B cell (primary cell): Measurements from ENCODE around the gene MBNL2. TPM values are rescaled to one million over a fixed set of nuclear protein-coding genes. Genes with fewer than 3 reads are reported as not detected.

Experiments used
- ATAC-seq: fragments of 200-7000 bp; cut with Tn5 transposase; one replicate; pipeline ENCODE4 v1.10.0; 2021; ENCODE audit warnings: low read depth, mild to moderate bottlenecking, moderate number of reproducible peaks, moderate library complexity
- CTCF ChIA-PET: fragments of 350-600 bp; sonication (Branson Sonifier 250); formaldehyde crosslinking; loops from one replicate; lab custom pipeline; 2021; ENCODE audit warnings: antibody characterized with exemption, inconsistent platforms; lab: Charles Lee
- POLR2A ChIA-PET: fragments of 350-600 bp; sonication (Branson Sonifier 250); formaldehyde crosslinking; loops from one replicate; lab custom pipeline; 2021; ENCODE audit warnings: antibody characterized with exemption; lab: Charles Lee
- DNase-seq: peaks from one replicate; pipeline ENCODE4 v3.0.0; 2013
- H2AFZ ChIP-seq: 2 replicates; pipeline ENCODE4 v1.6.1; 2012; ENCODE audit warnings: mild to moderate bottlenecking, low read depth, low read length; ENCODE audit not compliant: insufficient read depth, poor library complexity, severe bottlenecking
- H3K27ac ChIP-seq, 2 donors: 1 replicate in 1 of 2; 2 replicates in 1 of 2; pipeline ENCODE4 v1.5.1; 2012 to 2013; ENCODE audit warnings: low read length in 2 of 2, mild to moderate bottlenecking in 2 of 2, moderate library complexity in 1 of 2
- H3K27me3 ChIP-seq, 4 experiments: fragments of 200-600 bp in 1 of 4; sonication (generic) in 1 of 4; replicated peaks in 1 of 4; 1 replicate in 2 of 4; 2 replicates in 2 of 4; pipeline versions ENCODE4 v1.6.1 to v1.7.0; 2013 to 2016; ENCODE audit warnings: low read length in 3 of 4, mild to moderate bottlenecking in 2 of 4, mixed read lengths in 1 of 4, moderate library complexity in 1 of 4; ENCODE audit not compliant: insufficient read depth in 4 of 4, control insufficient read depth in 3 of 4; ENCODE audit errors: control extremely low read depth in 1 of 4
- H3K36me3 ChIP-seq, 2 experiments: replicated peaks in 1 of 2; 1 replicate in 1 of 2; 2 replicates in 1 of 2; pipeline versions ENCODE4 v1.6.1 to v1.7.1; 2013; ENCODE audit warnings: low read length in 1 of 2; ENCODE audit not compliant: insufficient read depth in 2 of 2, control insufficient read depth in 1 of 2; ENCODE audit errors: control extremely low read depth in 1 of 2, extremely low read depth in 1 of 2
- H3K4me1 ChIP-seq, 2 donors: fragments of 200-600 bp in 1 of 2; sonication (generic) in 1 of 2; 1 replicate in 1 of 2; 2 replicates in 1 of 2; pipeline versions ENCODE4 v1.5.1 to v1.6.1; 2013 to 2017; ENCODE audit warnings: low read length in 2 of 2; ENCODE audit not compliant: control insufficient read depth in 2 of 2, insufficient read depth in 2 of 2
- H3K4me2 ChIP-seq: replicated peaks from 2 replicates; pipeline ENCODE3; 2012; ENCODE audit warnings: mild to moderate bottlenecking, low read depth, low read length; ENCODE audit not compliant: poor library complexity, severe bottlenecking
- H3K4me3 ChIP-seq, 5 experiments: fragments of 200-600 bp in 1 of 5; sonication (generic) in 1 of 5; 1 replicate in 3 of 5; 2 replicates in 2 of 5; pipeline versions ENCODE4 v1.5.1 to v1.7.0; 2011 to 2016; ENCODE audit warnings: low read length in 4 of 5, mild to moderate bottlenecking in 4 of 5, low read depth in 2 of 5, control low read depth in 1 of 5, moderate library complexity in 1 of 5; ENCODE audit not compliant: insufficient read depth in 1 of 5; ENCODE audit errors: control extremely low read depth in 1 of 5, extremely low read depth in 1 of 5
- H3K79me2 ChIP-seq: fragments of 200-600 bp; sonication (generic); one replicate; pipeline ENCODE4 v1.6.0; 2016; ENCODE audit warnings: low read length; ENCODE audit not compliant: control insufficient read depth, insufficient read depth
- H3K9ac ChIP-seq: fragments of 200-600 bp; sonication (generic); 2 replicates; pipeline ENCODE4 v1.6.1; 2017; ENCODE audit warnings: mild to moderate bottlenecking, low read length, moderate library complexity
- H3K9me3 ChIP-seq, 3 donors: one replicate each; pipeline versions ENCODE4 v1.6.1 to v1.7.1; 2013; ENCODE audit warnings: low read length in 2 of 3; ENCODE audit not compliant: control insufficient read depth in 2 of 3, insufficient read depth in 1 of 3; ENCODE audit errors: control extremely low read depth in 1 of 3
- H4K20me1 ChIP-seq: 2 replicates; pipeline ENCODE4 v1.6.0; 2012; ENCODE audit warnings: mild to moderate bottlenecking, low read length; ENCODE audit not compliant: insufficient read depth, control insufficient read depth, poor library complexity, severe bottlenecking
- H3K27ac Mint-ChIP-seq: one replicate; pipeline ENCODE4 v1.8.0; 2021; ENCODE audit warnings: mixed read lengths
- H3K27me3 Mint-ChIP-seq: one replicate; pipeline ENCODE4 v1.8.0; 2021; ENCODE audit warnings: mixed read lengths
- H3K4me1 Mint-ChIP-seq: one replicate; pipeline ENCODE4 v1.8.0; 2021; ENCODE audit warnings: mixed read lengths
- H3K4me3 Mint-ChIP-seq: one replicate; pipeline ENCODE4 v1.8.0; 2021; ENCODE audit warnings: mixed read lengths
- H3K9me3 Mint-ChIP-seq: one replicate; pipeline ENCODE4 v1.8.0; 2022; ENCODE audit warnings: mixed read lengths; ENCODE audit not compliant: insufficient read depth
- CTCF ChIP-seq: fragments of 200-600 bp; IDR thresholded peaks from one replicate; pipeline ENCODE4 v1.8.0; 2022; ENCODE audit warnings: antibody characterized with exemption, mild to moderate bottlenecking
- EZH2 ChIP-seq: IDR thresholded peaks from 2 replicates; pipeline ENCODE4 v1.6.1; 2012; ENCODE audit warnings: borderline replicate concordance, low read depth, mild to moderate bottlenecking, moderate library complexity, low read length; ENCODE audit not compliant: insufficient read depth, poor library complexity, severe bottlenecking
- WGBS: methylation state at CpG from one replicate; pipeline ENCODE4 v1.1.5; 2013; ENCODE audit warnings: missing lambda C conversion rate; ENCODE audit not compliant: insufficient coverage; 5-methylcytosine and 5-hydroxymethylcytosine counted together
- intact Hi-C: fragments of 100-400 bp; cut with micrococcal nuclease; formaldehyde crosslinking; loops from one replicate; pipeline ENCODE4 v1.10.0; 2022
- polyA plus RNA-seq: library from polyadenylated mRNA; depleted of rRNA; stranded (reverse); fragments of >200 nt; gene quantifications from 2 replicates; pipeline ENCODE4 v1.2.3, GENCODE V29; 2012
- total RNA-seq, 2 donors: library from RNA; stranded (reverse); fragments of 120-200 nt in 1 of 2; gene quantifications; 1 replicate in 1 of 2; 2 replicates in 1 of 2; pipeline versions ENCODE4 v1.2.3 to v1.2.4, GENCODE V29; 2013 to 2022

Gene MBNL2
- total and polyA plus RNA-seq, 2 donors (not counting 1 experiment from before 2014, with no cell fraction given): 6.9 to 50.1 TPM

- Histone ChIP-seq H2AFZ (no peak overlapping the region), H3K27ac (no peak overlapping the region), H3K4me2 (no peak overlapping the region), H3K9ac (no peak overlapping the region), H4K20me1 (peaks cover 87% of the 10 kb centered on the region), H3K79me2 (peaks cover 84% of the 10 kb centered on the region), H3K9me3 (no peaks in the 10 kb centered on the region), H3K36me3 (peaks cover 0 to 2% of the 10 kb centered on the region in 2 experiments), H3K27me3 (no peaks in the 10 kb centered on the region), H3K4me3 (no peak overlapping the region), H3K4me1 (peaks cover 21 to 34% of the 10 kb centered on the region in 2 donors)
- Mint-ChIP-seq H3K4me3 (no peak overlapping the region), H3K9me3 (no peaks in the 10 kb centered on the region), H3K27ac (no peak overlapping the region), H3K4me1 (peaks cover 69% of the 10 kb centered on the region), H3K27me3 (no peaks in the 10 kb centered on the region)
- CTCF ChIA-PET: no interaction called here
- POLR2A ChIA-PET: no interaction called here
- TF ChIP-seq CTCF: no peak
- no peak for TF ChIP-seq EZH2
- ATAC-seq: no peak
- 100% methylated on average over 1 of the region's 2 CpGs for WGBS
- DNase-seq: no peak
- intact Hi-C loops: no loop called here
These were observed 36.7 kb downstream of the MBNL2 start for GRCh38 chr13:97258801-97259200.

GRCh38 chr13:97259410-97259797 is 37.3 kb downstream of the MBNL2 start:
- WGBS: 94% methylated on average over 3 of the region's 6 CpGs
- Histone ChIP-seq H3K9ac (no peak overlapping the region), H3K4me1 (peaks cover 21 to 34% of the 10 kb centered on the region in 2 donors), H3K36me3 (peaks cover 0 to 2% of the 10 kb centered on the region in 2 experiments), H2AFZ (no peak overlapping the region), H3K27ac (no peak overlapping the region), H3K27me3 (no peaks in the 10 kb centered on the region), H3K4me2 (no peak overlapping the region), H3K4me3 (no peak overlapping the region), H3K9me3 (no peaks in the 10 kb centered on the region), H3K79me2 (peaks cover 86% of the 10 kb centered on the region), H4K20me1 (peaks cover 84% of the 10 kb centered on the region)
- Mint-ChIP-seq H3K27me3 (no peaks in the 10 kb centered on the region), H3K27ac (no peak overlapping the region), H3K4me3 (no peak overlapping the region), H3K9me3 (no peaks in the 10 kb centered on the region), H3K4me1 (peaks cover 69% of the 10 kb centered on the region)
- intact Hi-C loops: no loop called here
- ATAC-seq: no peak
- no peak for DNase-seq
- CTCF ChIA-PET: no interaction called here
- POLR2A ChIA-PET: no interaction called here
- TF ChIP-seq EZH2: no peak
- TF ChIP-seq CTCF: no peak
